Activated B cell treated with CpG ODN at 0.5 μM for 24 hours (primary cell): ENCODE results near the gene LMBRD2. TPM values are rescaled to one million over a fixed set of nuclear protein-coding genes. Genes with fewer than 3 reads are reported as not detected.
"Not testable (repeated sequence)": the region's sequence is repeated elsewhere in the genome, so short reads cannot be mapped to it uniquely, and the experiment has no call there.

Source experiments
- ATAC-seq: fragments of 200-7000 bp; cut with Tn5 transposase; one replicate; pipeline ENCODE4 v1.10.0; 2021; ENCODE audit warnings: low read depth, mild to moderate bottlenecking, moderate library complexity
- CTCF ChIA-PET: fragments of 350-600 bp; sonication (Branson Sonifier 250); formaldehyde crosslinking; loops from one replicate; lab custom pipeline; 2021; ENCODE audit warnings: antibody characterized with exemption; lab: Charles Lee
- POLR2A ChIA-PET: fragments of 350-600 bp; sonication (Branson Sonifier 250); formaldehyde crosslinking; loops from one replicate; lab custom pipeline; 2021; ENCODE audit warnings: antibody characterized with exemption; lab: Charles Lee
- DNase-seq: peaks from one replicate; pipeline ENCODE4 v3.0.0; 2022
- H3K27ac Mint-ChIP-seq: one replicate; pipeline ENCODE4 v1.8.0; 2020; ENCODE audit warnings: mixed read lengths
- H3K27me3 Mint-ChIP-seq: one replicate; pipeline ENCODE4 v1.8.0; 2021; ENCODE audit warnings: mixed read lengths
- H3K36me3 Mint-ChIP-seq: one replicate; pipeline ENCODE4 v1.8.0; 2021; ENCODE audit warnings: low read depth, mixed read lengths
- H3K4me1 Mint-ChIP-seq: one replicate; pipeline ENCODE4 v1.8.0; 2021; ENCODE audit warnings: mixed read lengths
- H3K4me3 Mint-ChIP-seq: one replicate; pipeline ENCODE4 v1.8.0; 2020; ENCODE audit warnings: mild to moderate bottlenecking, mixed read lengths
- H3K9me3 Mint-ChIP-seq: one replicate; pipeline ENCODE4 v1.8.0; 2020; ENCODE audit warnings: mixed read lengths
- intact Hi-C: fragments of 100-400 bp; cut with micrococcal nuclease; formaldehyde crosslinking; loops from one replicate; pipeline ENCODE4 v1.15.1; 2024
- total RNA-seq: library from RNA; stranded (reverse); gene quantifications from 2 replicates; pipeline ENCODE4 v1.2.3, GENCODE V29; 2022
- TF ChIP-seq, protein P1 (sequence below): fragments of 200-600 bp; IDR thresholded peaks from one replicate; pipeline ENCODE4 v1.8.0; 2022; ENCODE audit warnings: antibody characterized with exemption, mild to moderate bottlenecking

LMBRD2 gene
- 6.4 and 8.9 TPM in 2 replicates for total RNA-seq

DNA sequence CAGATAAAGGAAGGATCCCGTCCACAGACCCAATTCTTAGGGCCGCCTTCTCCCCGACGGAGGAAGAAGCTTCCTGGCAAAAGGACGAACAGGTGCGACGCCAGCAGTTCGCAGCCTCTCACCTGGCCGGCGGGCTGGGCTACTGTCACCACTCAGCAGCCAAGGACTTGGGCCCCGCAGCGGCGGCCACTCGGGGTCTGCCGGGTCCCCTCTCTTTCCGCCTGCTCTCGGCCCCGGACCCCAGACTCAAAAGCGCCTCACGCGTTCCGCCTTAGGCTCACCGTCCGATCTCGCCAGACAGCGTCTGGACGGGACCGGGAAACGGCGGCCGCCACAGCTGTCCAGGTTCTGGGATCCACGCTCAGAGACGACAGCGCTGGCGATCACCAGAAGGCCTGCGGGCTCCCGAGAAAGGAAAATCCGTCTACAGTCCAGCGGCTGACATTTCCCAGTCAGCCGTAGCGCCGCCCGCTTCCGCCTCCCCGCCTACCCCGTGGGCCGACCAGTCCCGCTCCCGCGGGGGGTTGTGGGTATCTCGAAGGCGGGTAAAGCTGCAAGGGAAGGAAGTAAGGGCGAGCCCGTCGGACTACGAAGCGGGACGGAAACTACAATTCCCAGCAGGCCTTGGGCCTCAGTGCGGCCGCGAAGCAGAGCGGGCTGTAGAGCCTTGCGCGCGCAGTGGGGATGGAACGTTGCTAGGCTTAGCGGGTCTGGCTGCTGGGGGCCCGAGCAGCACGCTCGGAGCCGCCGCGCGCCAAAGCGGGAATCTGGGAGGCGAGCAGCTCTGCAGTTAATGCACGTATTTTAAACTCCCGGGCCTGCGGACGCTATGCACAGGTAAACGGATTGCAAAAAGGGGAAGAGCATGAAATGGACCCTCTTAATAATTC, at the start of gene LMBRD2, which contains the start of gene SKP2:
Gene LMBRD2, minus strand, starts transcription at position 454 of the 890 bp plus-strand sequence. CDS start 8,538 bp downstream, outside the sequence.
Gene SKP2, plus strand, starts transcription at position 678 of the 890 bp plus-strand sequence. Its CDS starts 152 bp downstream, at position 830.
- ChIA-PET POLR2A (interaction anchor here (0.6 to 3.1 kb wide), 7 partner anchors 15 to 1235 kb away, joined by 3 to 35 read pairs (median 6); partner anchors contain the start of genes BRIX1, DNAJC21, NADK2 and NUP155), CTCF (interaction anchor here (0.6 to 2.5 kb wide), 2 partner anchors 90 to 539 kb away, joined by 3 to 11 read pairs; partner anchors contain the start of gene NADK2)
- intact Hi-C loops, result loop anchor here (1.0 to 10.0 kb wide), 7 partner anchors 91 to 1236 kb away; partner anchors contain the start of genes BRIX1, DNAJC21, NIPBL and RAD1
- Mint-ChIP-seq H3K27ac (peak within 1 kb of the TSS; percentile 85), H3K4me1 (peaks cover 40% of the 10 kb centered on the region), H3K27me3 (no peaks in the 10 kb centered on the region), H3K4me3 (peak within 1 kb of the TSS; percentile 96), H3K36me3 (peaks cover 44% of the 10 kb centered on the region), H3K9me3 (no peaks in the 10 kb centered on the region)
- ATAC-seq (peak; percentile 97), DNase-seq (peak; percentile 95)
- TF ChIP-seq, protein P1, sequence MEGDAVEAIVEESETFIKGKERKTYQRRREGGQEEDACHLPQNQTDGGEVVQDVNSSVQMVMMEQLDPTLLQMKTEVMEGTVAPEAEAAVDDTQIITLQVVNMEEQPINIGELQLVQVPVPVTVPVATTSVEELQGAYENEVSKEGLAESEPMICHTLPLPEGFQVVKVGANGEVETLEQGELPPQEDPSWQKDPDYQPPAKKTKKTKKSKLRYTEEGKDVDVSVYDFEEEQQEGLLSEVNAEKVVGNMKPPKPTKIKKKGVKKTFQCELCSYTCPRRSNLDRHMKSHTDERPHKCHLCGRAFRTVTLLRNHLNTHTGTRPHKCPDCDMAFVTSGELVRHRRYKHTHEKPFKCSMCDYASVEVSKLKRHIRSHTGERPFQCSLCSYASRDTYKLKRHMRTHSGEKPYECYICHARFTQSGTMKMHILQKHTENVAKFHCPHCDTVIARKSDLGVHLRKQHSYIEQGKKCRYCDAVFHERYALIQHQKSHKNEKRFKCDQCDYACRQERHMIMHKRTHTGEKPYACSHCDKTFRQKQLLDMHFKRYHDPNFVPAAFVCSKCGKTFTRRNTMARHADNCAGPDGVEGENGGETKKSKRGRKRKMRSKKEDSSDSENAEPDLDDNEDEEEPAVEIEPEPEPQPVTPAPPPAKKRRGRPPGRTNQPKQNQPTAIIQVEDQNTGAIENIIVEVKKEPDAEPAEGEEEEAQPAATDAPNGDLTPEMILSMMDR, result no peak

DNA sequence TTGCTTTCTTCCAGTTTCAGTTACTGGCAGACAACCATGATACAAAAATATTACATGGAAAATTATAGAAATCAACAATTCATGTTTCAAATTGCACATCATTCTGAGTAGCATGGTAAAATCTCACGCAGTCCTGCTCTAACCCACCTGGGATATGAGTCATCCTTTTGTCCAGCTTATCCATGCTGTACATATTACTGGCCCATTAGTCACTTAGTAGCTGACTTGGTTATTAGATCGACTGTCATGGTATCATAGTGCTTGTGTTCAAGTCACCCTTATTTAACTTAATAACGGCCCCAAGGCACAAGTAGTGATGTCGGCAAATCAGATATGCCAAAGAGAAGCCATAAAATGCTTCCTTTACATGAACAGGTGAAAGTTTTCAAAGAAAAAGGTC, 48.8 kb upstream of the LMBRD2 start:
- Mint-ChIP-seq H3K36me3 (peaks cover 68% of the 10 kb centered on the region), H3K9me3 (no peaks in the 10 kb centered on the region), H3K4me1 (no peaks in the 10 kb centered on the region), H3K27me3 (no peaks in the 10 kb centered on the region), H3K4me3 (no peak overlapping the region), H3K27ac (no peak overlapping the region)
- intact Hi-C loops, result no loop called here
- POLR2A ChIA-PET, result no interaction called here
- ATAC-seq, result no peak
- no peak for DNase-seq
- TF ChIP-seq, protein P1, result no peak
- CTCF ChIA-PET, result no interaction called here

DNA sequence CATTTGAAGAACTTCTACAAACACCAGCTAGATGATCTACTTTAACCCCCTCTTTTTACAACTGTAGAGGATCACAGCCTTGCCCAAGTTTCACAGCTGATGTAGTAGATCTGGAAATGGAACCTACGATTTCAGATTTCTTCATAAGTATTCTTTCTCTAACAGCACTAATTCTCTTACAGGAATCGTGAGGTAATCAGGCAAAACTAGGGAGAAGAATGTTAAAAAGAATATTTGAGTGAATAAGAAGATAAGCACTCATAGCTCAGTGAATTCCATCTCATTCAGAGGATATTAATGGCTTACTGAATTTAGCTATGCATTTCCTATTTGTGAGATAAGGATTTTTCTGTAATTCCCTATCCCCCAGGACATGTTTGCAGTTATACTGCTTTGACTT, 47.9 kb upstream of the LMBRD2 start:
- ATAC-seq (no peak), DNase-seq (no peak)
- Mint-ChIP-seq H3K4me1 (no peaks in the 10 kb centered on the region), H3K36me3 (peaks cover 69% of the 10 kb centered on the region), H3K27me3 (no peaks in the 10 kb centered on the region), H3K4me3 (no peak overlapping the region), H3K9me3 (no peaks in the 10 kb centered on the region), H3K27ac (no peak overlapping the region)
- POLR2A ChIA-PET, result no interaction called here
- CTCF ChIA-PET, result no interaction called here
- intact Hi-C loops, result no loop called here
- TF ChIP-seq, protein P1, result no peak

DNA sequence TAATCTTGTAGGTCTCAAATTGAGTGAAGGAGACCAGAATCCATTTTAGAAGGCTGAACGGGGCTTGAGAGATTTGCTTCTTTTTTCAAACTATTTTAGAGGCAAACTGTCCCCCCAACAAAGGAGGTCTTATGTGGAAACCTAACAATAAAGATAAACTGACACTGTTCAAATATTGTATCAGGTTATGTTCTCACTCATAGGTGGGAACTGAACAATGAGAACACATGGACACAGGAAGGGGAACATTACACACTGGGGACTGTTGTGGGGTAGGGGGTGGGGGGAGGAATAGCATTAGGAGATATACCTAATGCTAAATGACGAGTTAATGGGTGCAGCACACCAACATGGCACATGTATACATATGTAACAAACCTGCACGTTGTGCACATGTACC, 47.1 kb upstream of the LMBRD2 start:
- H3K27ac Mint-ChIP-seq, POLR2A ChIA-PET, H3K27me3 Mint-ChIP-seq, ATAC-seq, H3K4me3 Mint-ChIP-seq, CTCF ChIA-PET, intact Hi-C loops, H3K4me1 Mint-ChIP-seq, H3K9me3 Mint-ChIP-seq, DNase-seq: not testable (repeated sequence)
- peaks cover 70% of the 10 kb centered on the region for H3K36me3 Mint-ChIP-seq

DNA sequence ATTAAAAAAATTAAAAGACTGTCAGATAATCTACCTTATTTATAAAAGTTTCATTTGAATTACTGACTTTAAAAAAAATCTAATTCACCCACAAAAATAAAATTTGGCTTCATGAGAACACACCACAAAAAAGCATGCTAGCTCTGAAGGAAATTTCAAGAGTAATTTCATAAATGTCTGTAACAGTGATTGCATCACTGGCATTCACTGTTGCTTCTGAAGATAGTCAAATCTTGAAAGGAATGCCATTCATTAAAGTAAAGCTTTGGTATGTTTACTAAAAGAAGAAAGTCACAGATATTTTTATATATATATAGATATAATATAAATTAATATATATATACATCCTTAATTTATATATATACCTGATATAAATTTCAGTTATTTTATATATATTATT, 46.6 kb upstream of the LMBRD2 start:
- intact Hi-C loops, result no loop called here
- no peaks in the 10 kb centered on the region for H3K4me1 Mint-ChIP-seq
- H3K4me3 Mint-ChIP-seq, result no peak overlapping the region
- ATAC-seq, result no peak
- TF ChIP-seq, protein P1, result no peak
- H3K27ac Mint-ChIP-seq, result no peak overlapping the region
- POLR2A ChIA-PET, result no interaction called here
- no peak for DNase-seq
- CTCF ChIA-PET, result no interaction called here
- H3K36me3 Mint-ChIP-seq, result peaks cover 68% of the 10 kb centered on the region
- no peaks in the 10 kb centered on the region for H3K27me3 Mint-ChIP-seq
- H3K9me3 Mint-ChIP-seq, result no peaks in the 10 kb centered on the region
